HepG2 (cell line): Measurements from ENCODE around the gene MEGF10. TPM values are rescaled to one million over a fixed set of nuclear protein-coding genes. Genes with fewer than 3 reads are reported as not detected.
"Not testable (repeated sequence)": the region's sequence is repeated elsewhere in the genome, so short reads cannot be mapped to it uniquely, and the experiment has no call there.

Experiments
- ATAC-seq: fragments of 200-7000 bp; cut with Tn5 transposase; 3 replicates; pipeline ENCODE4 v1.9.1; 2020; ENCODE audit warnings: mild to moderate bottlenecking, moderate library complexity
- BruUV-seq: library from RNA; stranded (reverse); fragments of 400-500 nt; replicated peaks from 2 replicates; lab custom pipeline; 2021; lab: Mats Ljungman, UMichigan
- CTCF ChIA-PET: fragments of 300-600 bp; formaldehyde crosslinking; extraction: SDS; loops from one replicate; lab custom pipeline; 2021; ENCODE audit warnings: low total read pairs, inconsistent platforms, low intra/inter-chr PET ratio; lab: Yijun Ruan, JAX
- POLR2A ChIA-PET: fragments of 350-600 bp; sonication (Branson Sonifier 250); formaldehyde crosslinking; loops from one replicate; lab custom pipeline; 2020; ENCODE audit warnings: antibody characterized with exemption, inconsistent platforms; lab: Yijun Ruan, JAX
- DNase-seq: peaks from one replicate; pipeline ENCODE4 v3.0.0-alpha.2; 2015; ENCODE audit warnings: low spot score
- FAIRE-seq: peaks from 3 replicates; lab custom pipeline; 2011; peaks lifted over from hg19 to GRCh38; lab: Jason Lieb, UNC
- H2AFZ ChIP-seq: one replicate; pipeline ENCODE4 v1.6.1; 2011; ENCODE audit warnings: low read length, inconsistent platforms
- H3K27ac ChIP-seq: fragments of 300-600 bp; 3 replicates; pipeline ENCODE4 v1.8.0; 2011; ENCODE audit warnings: mixed run types, mild to moderate bottlenecking, mixed read lengths, low read length, inconsistent platforms; ENCODE audit not compliant: insufficient read depth; ENCODE audit errors: extremely low read length
- H3K27me3 ChIP-seq, 2 experiments: fragments of 200-600 bp in 1 of 2; 2 replicates in 1 of 2; 3 replicates in 1 of 2; pipeline versions ENCODE4 v1.6.0 to v1.8.0; 2011; ENCODE audit warnings: low read length in 2 of 2, mild to moderate bottlenecking in 2 of 2, moderate library complexity in 2 of 2, inconsistent platforms in 1 of 2; ENCODE audit not compliant: insufficient read depth in 2 of 2, control insufficient read depth in 1 of 2
- H3K36me3 ChIP-seq, 2 experiments: fragments of 200-600 bp in 1 of 2; replicated peaks in 1 of 2; 2 replicates in 1 of 2; 3 replicates in 1 of 2; pipeline versions ENCODE4 v1.5.1 to v1.8.0; 2011; ENCODE audit warnings: low read length in 2 of 2, inconsistent platforms in 1 of 2; ENCODE audit not compliant: insufficient read depth in 2 of 2, control insufficient read depth in 1 of 2
- H3K4me1 ChIP-seq: 2 replicates; pipeline ENCODE4 v1.5.1; 2012; ENCODE audit warnings: low read length, inconsistent platforms; ENCODE audit not compliant: insufficient read depth
- H3K4me2 ChIP-seq: 2 replicates; pipeline ENCODE4 v1.6.0; 2011; ENCODE audit warnings: low read depth, low read length, inconsistent platforms
- H3K4me3 ChIP-seq, 3 experiments: fragments of 200-600 bp in 1 of 3; sonication (generic), shearing (Covaris generic) in 1 of 3; replicated peaks in 1 of 3; 2 replicates each; pipeline ENCODE4 v1.5.1; 2011 to 2016; ENCODE audit warnings: low read length in 3 of 3, inconsistent platforms in 2 of 3, low read depth in 2 of 3, mild to moderate bottlenecking in 2 of 3, control low read depth in 1 of 3, mixed read lengths in 1 of 3; ENCODE audit not compliant: insufficient read depth in 1 of 3
- H3K79me2 ChIP-seq: one replicate; pipeline ENCODE4 v1.6.1; 2011; ENCODE audit warnings: low read length, inconsistent platforms; ENCODE audit not compliant: insufficient read depth
- H3K9ac ChIP-seq: 2 replicates; pipeline ENCODE4 v1.6.0; 2011; ENCODE audit warnings: mild to moderate bottlenecking, low read depth, low read length, inconsistent platforms; ENCODE audit not compliant: insufficient read depth
- H3K9me3 ChIP-seq: 2 replicates; pipeline ENCODE4 v1.5.1; 2012; ENCODE audit warnings: mild to moderate bottlenecking, low read length
- H4K20me1 ChIP-seq: 2 replicates; pipeline ENCODE4 v1.6.0; 2011; ENCODE audit warnings: inconsistent platforms, mild to moderate bottlenecking, low read length, moderate library complexity; ENCODE audit not compliant: insufficient read depth
- CBX2 ChIP-seq, 2 experiments: fragments of 200-600 bp in 1 of 2; sonication (generic); formaldehyde crosslinking in 1 of 2; IDR thresholded peaks; 2 replicates each; pipeline versions ENCODE4 v1.7.0 to v1.8.1; 2018 to 2022; ENCODE audit warnings: low read depth in 2 of 2, low read length in 1 of 2, mild to moderate bottlenecking in 1 of 2, missing genetic modification reagents in 1 of 2
- DNMT3B ChIP-seq: conservative IDR thresholded peaks from 2 replicates; pipeline ENCODE4 v1.6.1; 2016; ENCODE audit warnings: missing biosample characterization, control low read depth
- SMYD3 ChIP-seq: sonication (generic); formaldehyde crosslinking; IDR thresholded peaks from 2 replicates; pipeline ENCODE4 v1.8.1; 2023; ENCODE audit warnings: mild to moderate bottlenecking, missing genetic modification reagents
- ZNF451 ChIP-seq: sonication (generic); formaldehyde crosslinking; IDR thresholded peaks from 2 replicates; pipeline ENCODE4 v1.5.0; 2020; ENCODE audit warnings: mild to moderate bottlenecking, missing genetic modification reagents
- WGBS: methylation state at CpG from one replicate; pipeline ENCODE4 v1.1.6; 2017; ENCODE audit warnings: low lambda C conversion rate; 5-methylcytosine and 5-hydroxymethylcytosine counted together
- in situ Hi-C: cut with HindIII; loops from 2 replicates; pipeline ENCODE4 v1.10.0; 2017; ENCODE audit warnings: low pct_unique_long_range_greater_than_20kb; ENCODE audit not compliant: extremely low pct_ligation_motif_present
- intact Hi-C: fragments of 100-400 bp; cut with micrococcal nuclease; formaldehyde crosslinking; loops from one replicate; pipeline ENCODE4 v1.10.0; 2022; ENCODE audit not compliant: unreplicated experiment
- polyA plus RNA-seq, 8 experiments: library from polyadenylated mRNA; depleted of rRNA in 3 of 8; stranded (reverse) in 7 of 8; unstranded in 1 of 8; fragments of >200 nt; fragmentation: Illumina TruSeq in 4 of 8; extraction: Trizol in 4 of 8; gene quantifications; 2 replicates each; pipeline versions ENCODE4 v1.2.1 to v1.2.3, GENCODE V29; 2011 to 2016; ENCODE audit warnings: low read depth in 4 of 8, missing spikeins in 1 of 8, mixed read lengths in 1 of 8; ENCODE audit not compliant: insufficient read depth in 1 of 8
- total RNA-seq, 5 experiments: library from RNA; depleted of rRNA; stranded (reverse); fragments of >200 nt; fragmentation: Illumina TruSeq; extraction: Trizol; gene quantifications; 2 replicates each; pipeline ENCODE4 v1.2.3, GENCODE V29; 2016; ENCODE audit warnings: low read depth in 1 of 5

MEGF10 gene
- total and polyA plus RNA-seq, 2 of the 13 experiments (the other 11 are each of a cell fraction or from before 2014, with no cell fraction given), result not detected

GRCh38 chr5:127296321-127296720 lies 5.7 kb downstream of the MEGF10 start:
- intact Hi-C loops, result no loop called here
- no peaks in the 10 kb centered on the region for H3K4me1 ChIP-seq
- ATAC-seq (no peak), DNase-seq (no peak)
- no peaks in the 10 kb centered on the region for H3K79me2 ChIP-seq
- H4K20me1 ChIP-seq, result no peaks in the 10 kb centered on the region
- no peak overlapping the region for H3K9ac ChIP-seq
- CTCF ChIA-PET, result no interaction called here
- H3K4me2 ChIP-seq, result no peak overlapping the region
- peaks cover 0 to 9% of the 10 kb centered on the region in 2 experiments; a peak in 1 of 5 replicates for H3K27me3 ChIP-seq
- POLR2A ChIA-PET, result no interaction called here
- no peak overlapping the region for H3K27ac ChIP-seq
- TF ChIP-seq SMYD3 (CRISPR knock-in tag) (no peak), DNMT3B (CRISPR knock-in tag) (no peak), CBX2 (IDR thresholded peaks at IDR 0.05; ENCODE audit: low read depth, low read length) (no peak), CBX2 (CRISPR knock-in tag; IDR thresholded peaks at IDR 0.05; ENCODE audit: low read depth) (no peak), ZNF451 (CRISPR knock-in tag) (no peak)
- TF ChIP-seq, all 625 proteins: peak for 0
- Histone ChIP-seq H2AFZ (no peak overlapping the region), H3K4me3 (no peak overlapping the region), H3K36me3 (no peaks in the 10 kb centered on the region), H3K9me3 (no peaks in the 10 kb centered on the region)
- BruUV-seq, result no TSS peak
- no peak for FAIRE-seq
- in situ Hi-C loops, result no loop called here

- H3K9me3 ChIP-seq, intact Hi-C loops, H3K9ac ChIP-seq, H3K79me2 ChIP-seq, H2AFZ ChIP-seq, H3K4me1 ChIP-seq, H4K20me1 ChIP-seq, H3K36me3 ChIP-seq, CTCF ChIA-PET, in situ Hi-C loops, BruUV-seq, H3K4me2 ChIP-seq, DNase-seq, H3K4me3 ChIP-seq, FAIRE-seq, H3K27ac ChIP-seq, POLR2A ChIA-PET, H3K27me3 ChIP-seq, ATAC-seq: not testable (repeated sequence)
- WGBS, result 14% methylated on average over 5 of the region's 5 CpGs
Measured at GRCh38 chr5:127296894-127297293, 6.3 kb downstream of the MEGF10 start.
